ENCODE measurements around the gene SERPINA6. TPM values are rescaled to one million over a fixed set of nuclear protein-coding genes. Genes with fewer than 3 reads are reported as not detected.
"Not testable (repeated sequence)": the region's sequence is repeated elsewhere in the genome, so short reads cannot be mapped to it uniquely, and the experiment has no call there.

The SERPINA6 gene
- total RNA-seq, 1 donor from 2014 or later, result not detected

GRCh38 chr14:94303111-94303510, 20.0 kb downstream of the SERPINA6 start:
- intact Hi-C loops (cut with DNase I), result no loop called here
- DNase-seq (ENCODE audit: low spot score), result no peak

GRCh38 chr14:94298130-94298529, 25.0 kb downstream of the SERPINA6 start:
- no peak for DNase-seq (ENCODE audit: low spot score)
- intact Hi-C loops (cut with DNase I), result no loop called here

GRCh38 chr14:94296181-94296545, 27.0 kb downstream of the SERPINA6 start:
- intact Hi-C loops (cut with DNase I); DNase-seq (ENCODE audit: low spot score): not testable (repeated sequence)

GRCh38 chr14:94295360-94296180, 27.6 kb downstream of the SERPINA6 start:
- DNase-seq (ENCODE audit: low spot score), result no peak
- intact Hi-C loops (cut with DNase I), result no loop called here

GRCh38 chr14:94293578-94293924, 29.6 kb downstream of the SERPINA6 start:
- intact Hi-C loops (cut with DNase I), result no loop called here
- DNase-seq (ENCODE audit: low spot score), result no peak

GRCh38 chr14:94292872-94293577, 30.1 kb downstream of the SERPINA6 start, which contains the start of gene SERPINA10:
Gene SERPINA10, minus strand, starts transcription at chr14:94293268. Its CDS starts 2,675 bp downstream, at chr14:94290593.
- DNase-seq (ENCODE audit: low spot score), result no peak
- intact Hi-C loops (cut with DNase I), result no loop called here

GRCh38 chr14:94292526-94292871, 30.6 kb downstream of the SERPINA6 start:
- DNase-seq (ENCODE audit: low spot score), result no peak
- intact Hi-C loops (cut with DNase I), result no loop called here

GRCh38 chr14:94291906-94292525, 31.1 kb downstream of the SERPINA6 start:
- intact Hi-C loops (cut with DNase I), result no loop called here
- no peak for DNase-seq (ENCODE audit: low spot score)

- DNase-seq (ENCODE audit: low spot score), result no peak
- intact Hi-C loops (cut with DNase I), result no loop called here
Measured at GRCh38 chr14:94291159-94291905, 31.8 kb downstream of the SERPINA6 start.

GRCh38 chr14:94290197-94290596, 32.9 kb downstream of the SERPINA6 start:
- DNase-seq (ENCODE audit: low spot score), result no peak
- intact Hi-C loops (cut with DNase I), result no loop called here

GRCh38 chr14:94288610-94289465, 34.3 kb downstream of the SERPINA6 start:
- intact Hi-C loops (cut with DNase I), result no loop called here
- DNase-seq (ENCODE audit: low spot score), result no peak

- DNase-seq (ENCODE audit: low spot score), result no peak
- intact Hi-C loops (cut with DNase I), result no loop called here
Measured at GRCh38 chr14:94285158-94285557, 38.0 kb downstream of the SERPINA6 start.

GRCh38 chr14:94284221-94284620, 38.9 kb downstream of the SERPINA6 start:
- intact Hi-C loops (cut with DNase I), result no loop called here
- DNase-seq (ENCODE audit: low spot score), result no peak

- no peak for DNase-seq (ENCODE audit: low spot score)
- intact Hi-C loops (cut with DNase I), result no loop called here
Measured at GRCh38 chr14:94282991-94283723, 40.0 kb downstream of the SERPINA6 start.

GRCh38 chr14:94278731-94279130, 44.4 kb downstream of the SERPINA6 start:
- DNase-seq (ENCODE audit: low spot score), result no peak
- intact Hi-C loops (cut with DNase I), result no loop called here

GRCh38 chr14:94276898-94277561, 46.1 kb downstream of the SERPINA6 start:
- intact Hi-C loops (cut with DNase I); DNase-seq (ENCODE audit: low spot score): not testable (repeated sequence)

- intact Hi-C loops (cut with DNase I), result no loop called here
- DNase-seq (ENCODE audit: low spot score), result no peak
Measured at GRCh38 chr14:94269156-94269555, 54.0 kb downstream of the SERPINA6 start.

- DNase-seq (ENCODE audit: low spot score); intact Hi-C loops (cut with DNase I): not testable (repeated sequence)
Measured at GRCh38 chr14:94268582-94268981, 54.6 kb downstream of the SERPINA6 start.
